Right cardiac atrium (tissue), 5 donors: Measurements from ENCODE around the gene SFXN4. TPM values are rescaled to one million over a fixed set of nuclear protein-coding genes. Genes with fewer than 3 reads are reported as not detected.

Experiments
- polyA plus RNA-seq: library from polyadenylated mRNA; stranded (reverse); fragments of 200-250 nt; gene quantifications from one replicate; pipeline ENCODE4 v1.2.3, GENCODE V29; 2013
- total RNA-seq, 4 donors: library from RNA; stranded (reverse); fragmentation: NEBNext Ultra II Directional; extraction: Animal tissue kit (Norgen Biotek cat#: 25700); gene quantifications; one replicate each; pipeline ENCODE4 v1.2.1, GENCODE V29; 2021
- donor health status: healthy with polysubstance abuse.
- donor health status: DM: no; HTN: yes; CAD: no.
- donor health status: DM: no; HTN: no; CAD: no.
- donor health status: DM: no; HTN: yes; CAD: no; lungs with severe emphysema.
- donor health status: DM: yes; HTN: yes; CAD: no.

The SFXN4 gene
- total and polyA plus RNA-seq, 5 donors, result 36.8 to 46.8 (median 42.0) TPM

Other genes with a start within 250 kb of the SFXN4 start
- 1 to 10 TPM; 1.0 to 7.0 (median 2.4) TPM for gene NANOS1, start 136.0 kb downstream of the SFXN4 start, total RNA-seq
- 4.3 TPM for gene NANOS1, start 136.0 kb downstream of the SFXN4 start, polyA plus RNA-seq
- gene EIF3A, start 84.9 kb downstream of the SFXN4 start, total RNA-seq, result 100 to 1,000 TPM in 1 of 4 donors, 10 to 100 TPM in 3; 76.9 to 101 (median 88.7) TPM
- gene EIF3A, start 84.9 kb downstream of the SFXN4 start, polyA plus RNA-seq, result 35.2 TPM
- gene DENND10, start 61.6 kb downstream of the SFXN4 start, total RNA-seq, result 10 to 100 TPM; 19.3 to 27.9 (median 24.9) TPM
- gene DENND10, start 61.6 kb downstream of the SFXN4 start, polyA plus RNA-seq, result 14.1 TPM
- 100 to 1,000 TPM; 163 to 198 (median 190) TPM for gene PRDX3, start 13.1 kb upstream of the SFXN4 start, total RNA-seq
- gene PRDX3, start 13.1 kb upstream of the SFXN4 start, polyA plus RNA-seq, result 233 TPM
- gene GRK5, start 41.9 kb upstream of the SFXN4 start, total RNA-seq, result 10 to 100 TPM; 45.2 to 89.9 (median 60.7) TPM
- 31.3 TPM for gene GRK5, start 41.9 kb upstream of the SFXN4 start, polyA plus RNA-seq